Endothelial cell of umbilical vein (primary cell): ENCODE measurements around the gene OSGIN1. TPM values are rescaled to one million over a fixed set of nuclear protein-coding genes. Genes with fewer than 3 reads are reported as not detected.

ENCODE experiments used
- BruUV-seq: library from RNA; stranded (reverse); fragments of 400-500 nt; replicated peaks from 2 replicates; lab custom pipeline; 2021; lab: Mats Ljungman, UMichigan
- CTCF ChIA-PET: fragments of 300-600, 350-600 bp; sonication (Branson Sonifier 250); formaldehyde crosslinking; loops from one replicate; lab custom pipeline; 2021; ENCODE audit warnings: antibody characterized with exemption, inconsistent platforms; lab: Charles Lee
- POLR2A ChIA-PET: fragments of 300-600, 350-600 bp; sonication (Branson Sonifier 250); formaldehyde crosslinking; loops from one replicate; lab custom pipeline; 2021; ENCODE audit warnings: antibody characterized with exemption, inconsistent platforms; lab: Charles Lee
- DNase-seq: peaks from one replicate; pipeline ENCODE4 v3.0.0-alpha.2; 2011; ENCODE audit warnings: low read depth, low spot score
- FAIRE-seq: peaks from 2 replicates; lab custom pipeline; 2011; peaks lifted over from hg19 to GRCh38; lab: Jason Lieb, UNC
- H2AFZ ChIP-seq: 2 replicates; pipeline ENCODE4 v1.6.0; 2012; ENCODE audit warnings: low read depth, low read length, control low read depth, inconsistent platforms
- H3K27ac ChIP-seq: 2 replicates; pipeline ENCODE4 v1.5.1; 2011; ENCODE audit warnings: low read depth, mild to moderate bottlenecking, control low read depth, low read length, moderate library complexity; ENCODE audit not compliant: insufficient read depth
- H3K27me3 ChIP-seq, 2 experiments: 2 replicates each; pipeline versions ENCODE4 v1.6.0 to v1.6.1; 2011; ENCODE audit warnings: low read length in 2 of 2, mixed read lengths in 1 of 2; ENCODE audit not compliant: control insufficient read depth in 2 of 2, insufficient read depth in 2 of 2
- H3K36me3 ChIP-seq, 2 experiments: 2 replicates in 1 of 2; 3 replicates in 1 of 2; pipeline ENCODE4 v1.5.1; 2011; ENCODE audit warnings: low read length in 2 of 2, mild to moderate bottlenecking in 1 of 2, moderate library complexity in 1 of 2; ENCODE audit not compliant: control insufficient read depth in 2 of 2, insufficient read depth in 2 of 2; ENCODE audit errors: extremely low read depth in 1 of 2
- H3K4me1 ChIP-seq: 3 replicates; pipeline ENCODE4 v1.5.1; 2011; ENCODE audit warnings: mild to moderate bottlenecking, low read length; ENCODE audit not compliant: control insufficient read depth, insufficient read depth; ENCODE audit errors: extremely low read depth
- H3K4me2 ChIP-seq: 2 replicates; pipeline ENCODE4 v1.6.1; 2011; ENCODE audit warnings: low read length, control low read depth, mixed read lengths; ENCODE audit not compliant: insufficient read depth
- H3K4me3 ChIP-seq, 3 experiments: fragments of 200-600 bp in 1 of 3; sonication (generic), shearing (Covaris generic) in 1 of 3; replicated peaks in 1 of 3; 2 replicates each; pipeline ENCODE4 v1.5.1; 2011 to 2016; ENCODE audit warnings: control low read depth in 3 of 3, low read length in 3 of 3, mild to moderate bottlenecking in 2 of 3, inconsistent platforms in 1 of 3, low read depth in 1 of 3, moderate library complexity in 1 of 3; ENCODE audit not compliant: insufficient read depth in 1 of 3
- H3K79me2 ChIP-seq: 2 replicates; pipeline ENCODE4 v1.6.0; 2012; ENCODE audit warnings: low read length, inconsistent platforms; ENCODE audit not compliant: control insufficient read depth, insufficient read depth
- H3K9ac ChIP-seq: replicated peaks from 2 replicates; pipeline ENCODE3; 2011; ENCODE audit warnings: low read length, control low read depth; ENCODE audit not compliant: insufficient read depth; ENCODE audit errors: extremely low read depth
- H3K9me1 ChIP-seq: replicated peaks from 3 replicates; pipeline ENCODE4 v1.6.0; 2011; ENCODE audit warnings: mild to moderate bottlenecking, low read length; ENCODE audit not compliant: control insufficient read depth, insufficient read depth; ENCODE audit errors: extremely low read depth
- H3K9me3 ChIP-seq: replicated peaks from 2 replicates; pipeline ENCODE4 v1.5.1; 2012; ENCODE audit warnings: low read length, inconsistent platforms; ENCODE audit not compliant: control insufficient read depth, insufficient read depth
- H4K20me1 ChIP-seq: replicated peaks from 2 replicates; pipeline ENCODE3; 2011; ENCODE audit warnings: mild to moderate bottlenecking, low read length; ENCODE audit not compliant: control insufficient read depth, insufficient read depth; ENCODE audit errors: extremely low read depth
- CTCF ChIP-seq, 2 donors: IDR thresholded peaks; 1 replicate in 1 of 2; 2 replicates in 1 of 2; pipeline ENCODE4 v1.5.1; 2011; ENCODE audit warnings: low read length in 2 of 2, mild to moderate bottlenecking in 2 of 2, moderate library complexity in 2 of 2, control low read depth in 1 of 2, inconsistent platforms in 1 of 2, low read depth in 1 of 2; ENCODE audit not compliant: insufficient read depth in 1 of 2; ENCODE audit errors: extremely low read depth in 1 of 2
- EZH2 ChIP-seq: IDR thresholded peaks from 2 replicates; pipeline ENCODE4 v1.6.1; 2012; ENCODE audit warnings: borderline replicate concordance, low read depth, mild to moderate bottlenecking, moderate library complexity, low read length, inconsistent platforms; ENCODE audit not compliant: severe bottlenecking
- FOS ChIP-seq: IDR thresholded peaks from 2 replicates; pipeline ENCODE4 v1.6.1; 2011; ENCODE audit warnings: mild to moderate bottlenecking, low read length, moderate library complexity, borderline replicate concordance; ENCODE audit not compliant: insufficient read depth
- GATA2 ChIP-seq: IDR thresholded peaks from 2 replicates; pipeline ENCODE4 v1.7.0; 2011; ENCODE audit warnings: low read depth, mild to moderate bottlenecking, moderate library complexity, mixed read lengths, low read length; ENCODE audit not compliant: insufficient read length, insufficient read depth
- JUN ChIP-seq: IDR thresholded peaks from 2 replicates; pipeline ENCODE4 v1.6.1; 2011; ENCODE audit warnings: borderline replicate concordance, low read depth; ENCODE audit not compliant: insufficient read length, insufficient read depth
- MAX ChIP-seq: IDR thresholded peaks from 2 replicates; pipeline ENCODE4 v1.6.1; 2011; ENCODE audit not compliant: insufficient read depth, insufficient read length
- MYC ChIP-seq: IDR thresholded peaks from one replicate; pipeline ENCODE4 v1.6.1; 2011; ENCODE audit warnings: mild to moderate bottlenecking, low read depth, low read length
- POLR2A ChIP-seq: IDR thresholded peaks from 2 replicates; pipeline ENCODE4 v1.6.1; 2012; ENCODE audit warnings: low read depth, mild to moderate bottlenecking, control low read depth, low read length
- POLR2AphosphoS5 ChIP-seq: IDR thresholded peaks from 2 replicates; pipeline ENCODE4 v1.6.1; 2012; ENCODE audit warnings: low read depth, mild to moderate bottlenecking, control low read depth, low read length, moderate library complexity; ENCODE audit not compliant: insufficient read depth
- dilution Hi-C: fragments of 300-500 bp; cut with MboI; formaldehyde crosslinking; loops from one replicate; pipeline ENCODE4 v1.15.0; 2019; ENCODE audit warnings: low sequenced_read_pairs; ENCODE audit not compliant: extremely low pct_ligation_motif_present
- intact Hi-C: fragments of 100-400 bp; cut with micrococcal nuclease; formaldehyde crosslinking; loops from one replicate; pipeline ENCODE4 v1.10.0; 2022
- polyA plus RNA-seq, 4 experiments: library from polyadenylated mRNA; depleted of rRNA in 3 of 4; stranded (reverse) in 3 of 4; unstranded in 1 of 4; fragments of >200 nt; gene quantifications; 2 replicates each; pipeline versions ENCODE4 v1.2.1 to v1.2.3, GENCODE V29; 2011 to 2012; ENCODE audit warnings: missing spikeins in 1 of 4
- total RNA-seq: library from RNA; stranded (reverse); gene quantifications from 2 replicates; pipeline ENCODE4 v1.2.3, GENCODE V29; 2021

The OSGIN1 gene
- total and polyA plus RNA-seq, 2 donors (not counting 3 experiments of a cell fraction or from before 2014, with no cell fraction given): 9.2 to 11.0 TPM

GRCh38 chr16:83965444-83966152, 12.6 kb downstream of the OSGIN1 start:
- BruUV-seq: no TSS peak
- dilution Hi-C loops: no loop called here
- ChIA-PET CTCF (interaction anchor here (1.2 to 1.4 kb wide), 3 partner anchors 9 to 100 kb away, joined by 3 to 5 read pairs (median 4); no protein-coding TSS in a partner anchor), POLR2A (no interaction called here)
- FAIRE-seq: no peak
- Histone ChIP-seq H3K4me2 (no peak overlapping the region), H3K27ac (no peak overlapping the region), H3K36me3 (peaks cover 0 to 2% of the 10 kb centered on the region in 2 experiments), H3K79me2 (no peaks in the 10 kb centered on the region), H3K9me1 (no peaks in the 10 kb centered on the region), H3K4me3 (no peak overlapping the region), H2AFZ (no peak overlapping the region), H3K9me3 (no peaks in the 10 kb centered on the region), H4K20me1 (no peaks in the 10 kb centered on the region), H3K27me3 (peaks cover 5 to 8% of the 10 kb centered on the region in 2 experiments), H3K4me1 (no peaks in the 10 kb centered on the region), H3K9ac (no peak overlapping the region)
- intact Hi-C loops: loop anchor here (5.0 kb wide), 1 partner anchor 212 kb away; no protein-coding TSS in a partner anchor
- TF ChIP-seq POLR2AphosphoS5: no peak
- no peak for DNase-seq

- intact Hi-C loops (loop anchor here (5.0 kb wide), 1 partner anchor 211 kb away; no protein-coding TSS in a partner anchor), dilution Hi-C loops (no loop called here)
- Histone ChIP-seq H3K27ac (no peak overlapping the region), H3K9ac (no peak overlapping the region), H3K4me3 (no peak overlapping the region), H3K79me2 (no peaks in the 10 kb centered on the region), H3K4me1 (no peaks in the 10 kb centered on the region), H3K9me3 (no peaks in the 10 kb centered on the region), H4K20me1 (no peaks in the 10 kb centered on the region), H3K36me3 (no peaks in the 10 kb centered on the region), H3K4me2 (no peak overlapping the region), H3K27me3 (peaks cover 5 to 8% of the 10 kb centered on the region in 2 experiments), H3K9me1 (no peaks in the 10 kb centered on the region), H2AFZ (no peak overlapping the region)
- BruUV-seq: no TSS peak
- no peak for FAIRE-seq
- DNase-seq: no peak
- TF ChIP-seq POLR2AphosphoS5 (no peak), EZH2 (no peak), MYC (no peak), MAX (no peak), CTCF (IDR thresholded peaks at IDR 0.05; ENCODE audit: extremely low read depth in 1 of 2, insufficient read depth in 1 of 2, low read depth in 1 of 2, low read length in 2 of 2) (no peak), POLR2A (no peak), FOS (no peak), GATA2 (no peak), JUN (no peak)
- POLR2A ChIA-PET: no interaction called here
- CTCF ChIA-PET: interaction anchor here (1.2 to 1.4 kb wide), 2 partner anchors 99 to 221 kb away, joined by 3 to 5 read pairs; partner anchors contain the start of gene TAF1C
Observed at GRCh38 chr16:83966153-83966696, 13.2 kb downstream of the OSGIN1 start.
